ENCODE results near the gene KCNJ9. TPM values are rescaled to one million over a fixed set of nuclear protein-coding genes. Genes with fewer than 3 reads are reported as not detected.

The KCNJ9 gene
- polyA plus RNA-seq, 1 donor from 2014 or later: 8.0 TPM

GRCh38 chr1:160093624-160094290 is 12.4 kb downstream of the KCNJ9 start:
- Histone ChIP-seq H4K20me1 (ENCODE audit: insufficient read depth) (no peaks in the 10 kb centered on the region), H3K27ac (ENCODE audit: low read length) (no peak overlapping the region), H3K4me2 (ENCODE audit: low read length) (no peak overlapping the region), H3K9ac (ENCODE audit: low read length) (no peak overlapping the region), H3K27me3 (ENCODE audit: insufficient read depth, low read depth, low read length) (no peaks in the 10 kb centered on the region), H3K9me3 (ENCODE audit: low read length) (no peaks in the 10 kb centered on the region), H3K9me2 (ENCODE audit: insufficient read depth, low read length) (no peaks in the 10 kb centered on the region), H3K79me2 (replicated peaks; ENCODE audit: insufficient read depth, low read length) (no peaks in the 10 kb centered on the region), H3K36me3 (ENCODE audit: insufficient read depth, low read length) (no peaks in the 10 kb centered on the region), H2AFZ (ENCODE audit: low read depth, low read length) (no peak overlapping the region), H3K4me3 (ENCODE audit: low read length) (no peak overlapping the region), H3F3A (ENCODE audit: insufficient read depth, low read length, poor library complexity, severe bottlenecking) (no peaks in the 10 kb centered on the region)
- TF ChIP-seq SMC3 (conservative IDR thresholded peaks at IDR 0.05; ENCODE audit: poor library complexity): no peak
- TF ChIP-seq CTCF (IDR thresholded peaks at IDR 0.05; ENCODE audit: poor library complexity, severe bottlenecking): no peak

- Histone ChIP-seq H3K27ac (ENCODE audit: low read length) (no peak overlapping the region), H3F3A (ENCODE audit: insufficient read depth, low read length, poor library complexity, severe bottlenecking) (no peaks in the 10 kb centered on the region), H3K79me2 (replicated peaks; ENCODE audit: insufficient read depth, low read length) (no peaks in the 10 kb centered on the region), H3K9me3 (ENCODE audit: low read length) (no peaks in the 10 kb centered on the region), H3K27me3 (ENCODE audit: insufficient read depth, low read depth, low read length) (no peaks in the 10 kb centered on the region), H3K4me2 (ENCODE audit: low read length) (no peak overlapping the region), H3K9me2 (ENCODE audit: insufficient read depth, low read length) (no peaks in the 10 kb centered on the region), H4K20me1 (ENCODE audit: insufficient read depth) (no peaks in the 10 kb centered on the region), H3K36me3 (ENCODE audit: insufficient read depth, low read length) (no peaks in the 10 kb centered on the region), H3K4me3 (ENCODE audit: low read length) (no peak overlapping the region), H2AFZ (ENCODE audit: low read depth, low read length) (no peak overlapping the region), H3K9ac (ENCODE audit: low read length) (no peak overlapping the region)
- no peak for TF ChIP-seq CTCF (IDR thresholded peaks at IDR 0.05; ENCODE audit: poor library complexity, severe bottlenecking)
- no peak for TF ChIP-seq RAD21 (conservative IDR thresholded peaks at IDR 0.05)
- no peak for TF ChIP-seq EP300 (conservative IDR thresholded peaks at IDR 0.05; ENCODE audit: poor library complexity, severe bottlenecking)
- TF ChIP-seq TAF1 (IDR thresholded peaks at IDR 0.05; ENCODE audit: low read depth): no peak
- TF ChIP-seq REST (IDR thresholded peaks at IDR 0.05; ENCODE audit: borderline replicate concordance): no peak
- no peak for TF ChIP-seq POLR2AphosphoS5 (IDR thresholded peaks at IDR 0.05)
- TF ChIP-seq MXI1 (conservative IDR thresholded peaks at IDR 0.05; ENCODE audit: poor library complexity, severe bottlenecking): no peak
- no peak for TF ChIP-seq SMC3 (conservative IDR thresholded peaks at IDR 0.05; ENCODE audit: poor library complexity)
- no peak for TF ChIP-seq EZH2 (IDR thresholded peaks at IDR 0.05; ENCODE audit: borderline replicate concordance, insufficient read depth, low read length, poor library complexity, severe bottlenecking)
Measured at GRCh38 chr1:160094291-160094625, 12.9 kb downstream of the KCNJ9 start.

All from neural cell (in vitro differentiated cells).